ENCODE results near the gene ACSS3. TPM values are rescaled to one million over a fixed set of nuclear protein-coding genes. Genes with fewer than 3 reads are reported as not detected.

ACSS3 gene
- total RNA-seq, 2 experiments from 2014 or later, result not detected

DNA sequence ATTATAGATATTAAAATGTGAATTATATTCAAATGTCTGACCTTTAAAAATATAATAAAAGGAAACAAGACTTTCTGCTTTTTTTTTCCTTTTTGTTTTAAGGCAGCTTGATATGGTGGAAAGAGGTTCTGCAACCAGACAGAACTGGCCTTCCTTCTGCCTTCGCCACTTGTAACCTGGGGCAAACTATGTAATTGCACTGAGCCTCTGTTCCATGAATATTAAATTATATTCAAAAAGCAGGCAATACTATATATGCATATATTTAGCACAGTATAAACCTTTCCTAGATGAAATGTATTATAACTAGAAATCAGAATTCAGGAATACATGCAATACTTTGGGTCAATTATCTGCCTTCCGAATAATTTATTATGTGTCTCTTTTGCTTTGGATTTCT, 59.9 kb downstream of the ACSS3 start:
- no peaks in the 10 kb centered on the region for H3K9me3 Mint-ChIP-seq
- TF ChIP-seq, protein P1, sequence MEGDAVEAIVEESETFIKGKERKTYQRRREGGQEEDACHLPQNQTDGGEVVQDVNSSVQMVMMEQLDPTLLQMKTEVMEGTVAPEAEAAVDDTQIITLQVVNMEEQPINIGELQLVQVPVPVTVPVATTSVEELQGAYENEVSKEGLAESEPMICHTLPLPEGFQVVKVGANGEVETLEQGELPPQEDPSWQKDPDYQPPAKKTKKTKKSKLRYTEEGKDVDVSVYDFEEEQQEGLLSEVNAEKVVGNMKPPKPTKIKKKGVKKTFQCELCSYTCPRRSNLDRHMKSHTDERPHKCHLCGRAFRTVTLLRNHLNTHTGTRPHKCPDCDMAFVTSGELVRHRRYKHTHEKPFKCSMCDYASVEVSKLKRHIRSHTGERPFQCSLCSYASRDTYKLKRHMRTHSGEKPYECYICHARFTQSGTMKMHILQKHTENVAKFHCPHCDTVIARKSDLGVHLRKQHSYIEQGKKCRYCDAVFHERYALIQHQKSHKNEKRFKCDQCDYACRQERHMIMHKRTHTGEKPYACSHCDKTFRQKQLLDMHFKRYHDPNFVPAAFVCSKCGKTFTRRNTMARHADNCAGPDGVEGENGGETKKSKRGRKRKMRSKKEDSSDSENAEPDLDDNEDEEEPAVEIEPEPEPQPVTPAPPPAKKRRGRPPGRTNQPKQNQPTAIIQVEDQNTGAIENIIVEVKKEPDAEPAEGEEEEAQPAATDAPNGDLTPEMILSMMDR (IDR thresholded peaks at IDR 0.05), result no peak
- no peaks in the 10 kb centered on the region for H3K36me3 Mint-ChIP-seq (ENCODE audit: low read depth)
- CTCF ChIA-PET, result no interaction called here
- no peaks in the 10 kb centered on the region for H3K27me3 Mint-ChIP-seq
- intact Hi-C loops (cut with micrococcal nuclease), result no loop called here
- no peak for ATAC-seq
- POLR2A ChIA-PET, result no interaction called here
- no peaks in the 10 kb centered on the region for H3K4me1 Mint-ChIP-seq (ENCODE audit: low read depth)
- DNase-seq, result no peak
- H3K27ac Mint-ChIP-seq, result no peak overlapping the region
- H3K4me3 Mint-ChIP-seq, result no peak overlapping the region

- Mint-ChIP-seq H3K27ac (no peak overlapping the region), H3K4me1 (ENCODE audit: low read depth) (no peaks in the 10 kb centered on the region), H3K36me3 (ENCODE audit: low read depth) (no peaks in the 10 kb centered on the region), H3K4me3 (no peak overlapping the region), H3K9me3 (no peaks in the 10 kb centered on the region), H3K27me3 (no peaks in the 10 kb centered on the region)
- ChIA-PET POLR2A (no interaction called here), CTCF (no interaction called here)
- ATAC-seq (no peak), DNase-seq (no peak)
- TF ChIP-seq, protein P1 (IDR thresholded peaks at IDR 0.05), result no peak
- intact Hi-C loops (cut with micrococcal nuclease), result no loop called here
Observed at GRCh38 chr12:81141217-81141616, 63.3 kb downstream of the ACSS3 start.

DNA sequence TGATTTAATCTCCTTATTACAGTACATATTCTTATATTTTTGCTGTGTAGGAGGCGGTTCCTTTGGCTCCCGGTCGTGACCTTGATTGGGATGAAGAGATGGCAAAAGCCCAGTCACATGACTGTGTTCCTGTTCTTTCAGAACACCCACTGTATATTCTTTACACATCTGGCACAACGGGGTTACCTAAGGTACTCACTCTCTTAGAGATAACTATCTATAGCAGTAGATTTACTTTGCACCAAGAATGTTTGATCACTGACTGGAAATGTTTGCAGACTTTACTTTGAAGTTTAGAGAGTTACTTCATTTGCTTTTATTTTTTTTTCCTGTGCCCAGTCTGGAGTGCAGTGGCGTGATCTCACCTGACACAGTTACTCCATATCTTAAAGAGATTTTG, 65.2 kb downstream of the ACSS3 start:
- H3K27ac Mint-ChIP-seq, result no peak overlapping the region
- no peaks in the 10 kb centered on the region for H3K36me3 Mint-ChIP-seq (ENCODE audit: low read depth)
- H3K4me3 Mint-ChIP-seq, result no peak overlapping the region
- peaks cover 2% of the 10 kb centered on the region for H3K9me3 Mint-ChIP-seq
- intact Hi-C loops (cut with micrococcal nuclease), result no loop called here
- H3K4me1 Mint-ChIP-seq (ENCODE audit: low read depth), result no peaks in the 10 kb centered on the region
- POLR2A ChIA-PET, result no interaction called here
- no peaks in the 10 kb centered on the region for H3K27me3 Mint-ChIP-seq
- CTCF ChIA-PET, result no interaction called here
- TF ChIP-seq, protein P1 (IDR thresholded peaks at IDR 0.05), result no peak
- DNase-seq (no peak), ATAC-seq (no peak)

DNA sequence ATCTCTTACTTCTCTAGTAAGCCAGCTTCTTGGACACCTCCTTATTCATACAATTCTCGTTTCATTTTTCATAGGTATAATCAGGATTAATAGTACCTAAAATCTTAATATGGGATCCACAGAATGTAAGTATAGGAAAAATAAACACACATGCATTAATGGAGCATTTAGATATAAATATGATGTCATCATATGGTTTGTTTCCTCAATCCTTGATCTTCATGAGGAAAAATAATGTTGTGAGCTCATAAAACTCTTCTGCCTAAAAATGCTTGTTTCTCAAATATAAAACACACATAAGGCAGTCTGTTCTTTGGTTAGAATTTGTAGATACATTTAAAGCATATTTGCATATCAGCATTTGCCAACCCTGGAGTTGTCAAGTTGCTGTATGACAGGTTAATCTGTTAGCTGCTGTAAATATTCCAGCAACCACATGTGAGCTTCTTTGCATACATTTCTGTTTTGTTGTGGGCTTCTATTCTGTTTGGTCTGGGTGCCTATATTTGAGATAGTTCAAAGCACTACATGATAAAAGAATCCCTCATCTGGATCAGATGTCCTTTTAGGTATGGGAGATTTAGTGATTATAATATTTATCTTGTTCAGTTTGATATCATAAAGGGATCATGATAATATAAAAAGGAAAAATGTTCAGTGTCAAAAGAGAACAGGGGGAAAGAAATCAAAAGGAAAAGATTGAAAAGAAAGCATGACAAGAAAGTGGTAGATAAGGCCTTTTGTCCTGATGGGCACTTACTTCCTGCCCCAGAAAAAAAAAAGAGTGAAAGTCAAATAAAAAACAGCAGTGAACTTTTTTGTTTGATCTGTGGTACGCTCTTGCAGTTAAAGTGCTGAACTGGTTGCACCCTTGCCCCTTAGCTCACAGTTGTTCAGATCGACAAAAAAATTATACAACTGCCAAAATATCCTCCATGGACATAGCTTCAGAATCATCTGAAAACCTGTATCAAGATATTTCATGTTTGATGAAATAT, 68.6 kb downstream of the ACSS3 start:
- intact Hi-C loops (cut with micrococcal nuclease), result no loop called here
- ChIA-PET POLR2A (no interaction called here), CTCF (no interaction called here)
- Mint-ChIP-seq H3K27me3 (no peaks in the 10 kb centered on the region), H3K9me3 (peaks cover 2% of the 10 kb centered on the region), H3K4me3 (no peak overlapping the region), H3K27ac (no peak overlapping the region), H3K36me3 (ENCODE audit: low read depth) (no peaks in the 10 kb centered on the region), H3K4me1 (ENCODE audit: low read depth) (no peaks in the 10 kb centered on the region)
- ATAC-seq (no peak), DNase-seq (no peak)
- TF ChIP-seq, protein P1 (IDR thresholded peaks at IDR 0.05), result no peak

GRCh38 chr12:81147292-81147919, 69.5 kb downstream of the ACSS3 start:
- TF ChIP-seq, protein P1 (IDR thresholded peaks at IDR 0.05), result no peak
- Mint-ChIP-seq H3K27ac (no peak overlapping the region), H3K9me3 (peaks cover 2% of the 10 kb centered on the region), H3K36me3 (ENCODE audit: low read depth) (no peaks in the 10 kb centered on the region), H3K4me3 (no peak overlapping the region), H3K4me1 (ENCODE audit: low read depth) (no peaks in the 10 kb centered on the region), H3K27me3 (no peaks in the 10 kb centered on the region)
- POLR2A ChIA-PET, result no interaction called here
- intact Hi-C loops (cut with micrococcal nuclease), result no loop called here
- DNase-seq (no peak), ATAC-seq (no peak)
- CTCF ChIA-PET, result no interaction called here

All from activated CD8-positive, alpha-beta T cell treated with anti-CD3 and anti-CD28 coated beads for 36 hours (primary cell).